Measurements from ENCODE around the gene VPS37D.
"Not testable (repeated sequence)": the region's sequence is repeated elsewhere in the genome, so short reads cannot be mapped to it uniquely, and the experiment has no call there.

The VPS37D gene

DNA sequence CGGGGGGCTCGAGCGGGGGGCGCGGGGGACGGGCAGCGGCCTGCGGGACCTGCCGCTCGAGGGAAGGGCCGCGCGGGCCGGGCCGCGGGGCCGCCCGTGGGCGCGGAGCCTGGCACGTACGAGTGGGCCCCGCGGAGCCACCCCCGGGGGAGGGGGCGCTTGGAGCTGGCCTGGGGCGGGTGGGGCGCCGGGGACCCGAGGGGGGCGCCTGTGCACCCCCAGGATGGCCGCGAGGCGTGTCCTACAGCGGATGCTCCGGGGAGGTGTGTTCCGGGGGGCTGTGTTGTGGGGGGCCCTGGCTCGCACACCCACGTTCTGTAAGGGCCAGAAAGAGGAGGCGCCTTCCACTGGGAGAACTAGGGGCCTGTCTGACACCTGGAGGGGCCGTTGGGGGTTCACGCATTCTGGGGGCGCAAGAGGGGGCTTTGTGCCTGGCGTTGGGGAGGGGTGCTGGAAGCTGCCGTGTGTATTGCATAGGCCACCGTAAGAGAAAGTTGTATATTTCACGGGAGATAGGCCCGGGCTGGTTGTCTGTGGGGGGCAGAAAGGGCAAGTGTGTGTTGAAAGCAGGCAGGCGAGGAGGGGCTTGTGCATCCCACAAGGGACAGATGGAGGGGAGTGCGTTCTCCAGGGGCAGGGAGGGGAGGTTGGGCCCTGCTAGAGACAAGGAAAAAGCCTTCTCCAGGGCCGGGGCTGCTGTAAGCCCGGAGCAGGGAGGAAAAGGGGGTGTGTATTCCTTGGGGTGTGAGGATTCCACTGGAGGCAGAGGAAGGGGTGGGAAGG is 663 bp downstream of the VPS37D start:
- H3K36me3 ChIP-seq (ENCODE audit: control insufficient read depth, insufficient read depth, low read length) = no peaks in the 10 kb centered on the region
- H3K9me3 ChIP-seq (ENCODE audit: control insufficient read depth, low read length) = no peaks in the 10 kb centered on the region
- H3K27me3 ChIP-seq (ENCODE audit: control insufficient read depth, insufficient read depth, low read length, poor library complexity, severe bottlenecking) = no peaks in the 10 kb centered on the region
- no peak overlapping the region for H3K27ac ChIP-seq (ENCODE audit: insufficient read depth, low read depth, low read length, poor library complexity, severe bottlenecking)
- peaks cover 11% of the 10 kb centered on the region for H3K4me1 ChIP-seq (ENCODE audit: control insufficient read depth, insufficient read depth, low read length)
- peak overlapping the region; percentile 47 for H3K4me3 ChIP-seq (ENCODE audit: insufficient read depth, low read depth, low read length)
- WGBS, 2 experiments = 8 to 9% methylated on average over 52 of the region's 52 CpGs

DNA sequence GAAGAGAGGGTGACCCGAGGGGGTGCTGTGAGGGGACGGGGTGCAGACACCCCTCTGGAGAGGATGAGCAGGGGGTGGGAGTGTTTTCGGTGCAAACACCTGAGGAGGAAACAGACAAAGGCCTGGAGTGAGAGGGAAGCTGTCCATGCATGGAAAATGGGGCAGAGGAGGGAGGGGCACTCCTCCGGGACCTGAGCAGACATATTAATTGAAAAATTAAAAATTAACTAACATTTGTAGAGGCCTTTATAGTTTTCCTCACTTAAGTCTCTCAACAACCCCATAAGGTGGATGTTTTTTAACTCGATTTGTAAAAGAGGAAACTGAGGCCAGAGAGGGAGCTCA is 1.2 kb downstream of the VPS37D start:
- WGBS, 2 experiments = 63 to 66% methylated on average over 4 to 5 of the region's 5 CpGs

DNA sequence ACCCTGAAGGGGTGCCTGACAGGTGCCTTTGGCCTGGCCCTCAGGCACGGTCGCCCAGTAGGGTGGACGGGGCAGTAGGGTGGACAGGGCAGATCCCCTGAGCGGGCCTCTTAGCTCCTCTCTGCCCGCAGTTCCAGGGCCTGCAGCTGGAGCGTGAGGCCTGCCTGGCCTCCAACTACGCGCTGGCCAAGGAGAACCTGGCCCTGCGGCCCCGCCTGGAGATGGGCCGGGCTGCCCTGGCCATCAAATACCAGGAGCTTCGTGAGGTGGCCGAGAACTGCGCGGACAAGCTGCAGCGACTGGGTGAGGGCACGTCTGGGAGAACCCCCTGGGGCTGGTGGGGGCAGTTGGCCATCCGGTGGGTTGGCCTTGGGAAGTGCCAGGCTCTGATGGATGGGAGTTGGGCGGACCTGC is 1.7 kb downstream of the VPS37D start:
- no peaks in the 10 kb centered on the region for H3K27me3 ChIP-seq (ENCODE audit: control insufficient read depth, insufficient read depth, low read length, poor library complexity, severe bottlenecking)
- no peak overlapping the region for H3K27ac ChIP-seq (ENCODE audit: insufficient read depth, low read depth, low read length, poor library complexity, severe bottlenecking)
- H3K4me3 ChIP-seq (ENCODE audit: insufficient read depth, low read depth, low read length) = peak overlapping the region; percentile 47
- no peaks in the 10 kb centered on the region for H3K36me3 ChIP-seq (ENCODE audit: control insufficient read depth, insufficient read depth, low read length)
- WGBS, 2 experiments = 78% methylated on average over 19 of the region's 19 CpGs
- peaks cover 11% of the 10 kb centered on the region for H3K4me1 ChIP-seq (ENCODE audit: control insufficient read depth, insufficient read depth, low read length)
- H3K9me3 ChIP-seq (ENCODE audit: control insufficient read depth, low read length) = no peaks in the 10 kb centered on the region

More for the DNA sequence above, 1.2 kb downstream of the VPS37D start:
- no peaks in the 10 kb centered on the region for H3K36me3 ChIP-seq (ENCODE audit: control insufficient read depth, insufficient read depth, low read length)
- no peak overlapping the region for H3K27ac ChIP-seq (ENCODE audit: insufficient read depth, low read depth, low read length, poor library complexity, severe bottlenecking)
- H3K4me3 ChIP-seq (ENCODE audit: insufficient read depth, low read depth, low read length) = peak overlapping the region; percentile 47
- peaks cover 11% of the 10 kb centered on the region for H3K4me1 ChIP-seq (ENCODE audit: control insufficient read depth, insufficient read depth, low read length)
- no peaks in the 10 kb centered on the region for H3K27me3 ChIP-seq (ENCODE audit: control insufficient read depth, insufficient read depth, low read length, poor library complexity, severe bottlenecking)
- no peaks in the 10 kb centered on the region for H3K9me3 ChIP-seq (ENCODE audit: control insufficient read depth, low read length)

DNA sequence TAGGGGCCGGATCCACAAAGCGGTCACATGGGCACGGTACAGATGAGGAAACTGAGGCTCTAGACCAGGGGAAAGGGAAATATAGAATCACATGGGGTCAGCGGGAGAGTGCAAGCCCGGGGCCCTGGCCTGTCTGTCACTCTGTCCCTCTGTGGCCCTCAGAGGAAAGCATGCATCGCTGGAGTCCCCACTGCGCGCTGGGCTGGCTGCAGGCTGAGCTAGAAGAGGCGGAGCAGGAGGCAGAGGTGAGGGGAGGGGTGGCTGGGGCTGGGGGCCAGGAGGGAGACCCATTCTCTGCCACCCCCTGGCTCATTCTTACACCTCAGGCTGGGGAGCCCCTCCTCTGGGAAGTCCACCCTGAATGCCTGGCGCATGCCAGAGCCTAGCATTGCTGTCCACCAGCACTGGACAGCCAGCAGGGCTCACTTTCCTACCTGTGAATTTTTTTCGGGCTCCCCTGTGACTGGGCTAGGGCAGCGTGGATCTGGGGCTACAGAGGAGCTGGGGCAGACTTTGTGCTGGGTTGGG is 2.3 kb downstream of the VPS37D start:
- Histone ChIP-seq H3K4me3 (ENCODE audit: insufficient read depth, low read depth, low read length) (no peak overlapping the region), H3K27me3 (ENCODE audit: control insufficient read depth, insufficient read depth, low read length, poor library complexity, severe bottlenecking) (no peaks in the 10 kb centered on the region), H3K4me1 (ENCODE audit: control insufficient read depth, insufficient read depth, low read length) (peaks cover 11% of the 10 kb centered on the region), H3K36me3 (ENCODE audit: control insufficient read depth, insufficient read depth, low read length) (no peaks in the 10 kb centered on the region), H3K9me3 (ENCODE audit: control insufficient read depth, low read length) (no peaks in the 10 kb centered on the region), H3K27ac (ENCODE audit: insufficient read depth, low read depth, low read length, poor library complexity, severe bottlenecking) (no peak overlapping the region)
- WGBS, 2 experiments = 78 to 80% methylated on average over 12 of the region's 12 CpGs

DNA sequence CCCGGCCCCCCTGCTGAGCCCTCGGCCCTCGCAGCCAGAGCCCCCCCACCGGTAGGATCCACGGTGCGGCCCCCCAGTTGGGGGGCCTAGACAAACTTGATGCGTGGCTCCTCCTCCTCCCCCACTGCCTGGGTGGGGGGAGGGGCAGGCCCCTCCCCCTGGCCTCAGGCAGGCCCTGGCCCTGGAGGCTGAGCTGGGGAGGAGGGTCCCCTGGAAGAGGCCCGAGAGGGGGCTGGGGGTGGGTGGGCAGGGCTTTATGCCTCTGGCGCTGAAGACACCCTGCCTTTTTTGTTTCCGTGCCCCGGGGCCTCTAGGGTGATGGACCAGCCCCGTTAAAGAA is 3.7 kb downstream of the VPS37D start:
- 39 to 54% methylated on average over 6 to 12 of the region's 12 CpGs for WGBS, 2 experiments
- Histone ChIP-seq H3K36me3 (ENCODE audit: control insufficient read depth, insufficient read depth, low read length) (no peaks in the 10 kb centered on the region), H3K9me3 (ENCODE audit: control insufficient read depth, low read length) (no peaks in the 10 kb centered on the region), H3K27me3 (ENCODE audit: control insufficient read depth, insufficient read depth, low read length, poor library complexity, severe bottlenecking) (no peaks in the 10 kb centered on the region), H3K27ac (ENCODE audit: insufficient read depth, low read depth, low read length, poor library complexity, severe bottlenecking) (no peak overlapping the region), H3K4me1 (ENCODE audit: control insufficient read depth, insufficient read depth, low read length) (peaks cover 11% of the 10 kb centered on the region), H3K4me3 (ENCODE audit: insufficient read depth, low read depth, low read length) (no peak overlapping the region)

DNA sequence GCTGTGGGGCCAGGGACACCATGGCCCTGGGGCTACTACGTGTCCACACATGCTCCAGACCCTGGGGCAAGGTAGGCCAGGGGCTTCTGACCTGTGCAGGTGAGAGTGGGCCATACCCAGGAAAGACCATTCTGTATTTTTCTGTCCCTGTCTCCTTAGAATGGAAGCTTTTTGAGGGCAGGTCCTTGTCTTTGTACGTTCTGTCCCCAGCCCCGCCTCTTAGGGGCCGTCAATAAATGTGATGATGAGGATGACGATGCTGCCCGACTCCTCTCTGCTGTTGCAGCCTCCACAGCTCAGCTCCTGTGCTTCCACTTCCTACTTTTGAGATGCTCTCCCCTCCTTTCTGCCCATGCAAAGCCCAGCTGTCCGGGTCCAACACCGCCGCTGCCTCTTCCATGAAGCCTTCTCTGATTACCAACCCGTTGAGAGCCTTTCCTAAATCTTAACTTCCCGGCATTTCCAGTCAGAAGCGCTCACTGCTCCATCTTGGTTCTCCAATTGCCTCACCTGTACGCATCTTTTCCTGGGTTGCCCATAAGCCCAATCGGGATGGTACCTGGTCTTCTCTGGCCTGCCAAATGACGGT is 4.3 kb downstream of the VPS37D start:
- Histone ChIP-seq H3K4me3 (ENCODE audit: insufficient read depth, low read depth, low read length) (no peak overlapping the region), H3K27ac (ENCODE audit: insufficient read depth, low read depth, low read length, poor library complexity, severe bottlenecking) (no peak overlapping the region), H3K9me3 (ENCODE audit: control insufficient read depth, low read length) (no peaks in the 10 kb centered on the region), H3K4me1 (ENCODE audit: control insufficient read depth, insufficient read depth, low read length) (peaks cover 11% of the 10 kb centered on the region), H3K27me3 (ENCODE audit: control insufficient read depth, insufficient read depth, low read length, poor library complexity, severe bottlenecking) (no peaks in the 10 kb centered on the region), H3K36me3 (ENCODE audit: control insufficient read depth, insufficient read depth, low read length) (no peaks in the 10 kb centered on the region)
- WGBS, 2 experiments = 95% methylated on average over 15 of the region's 15 CpGs

DNA sequence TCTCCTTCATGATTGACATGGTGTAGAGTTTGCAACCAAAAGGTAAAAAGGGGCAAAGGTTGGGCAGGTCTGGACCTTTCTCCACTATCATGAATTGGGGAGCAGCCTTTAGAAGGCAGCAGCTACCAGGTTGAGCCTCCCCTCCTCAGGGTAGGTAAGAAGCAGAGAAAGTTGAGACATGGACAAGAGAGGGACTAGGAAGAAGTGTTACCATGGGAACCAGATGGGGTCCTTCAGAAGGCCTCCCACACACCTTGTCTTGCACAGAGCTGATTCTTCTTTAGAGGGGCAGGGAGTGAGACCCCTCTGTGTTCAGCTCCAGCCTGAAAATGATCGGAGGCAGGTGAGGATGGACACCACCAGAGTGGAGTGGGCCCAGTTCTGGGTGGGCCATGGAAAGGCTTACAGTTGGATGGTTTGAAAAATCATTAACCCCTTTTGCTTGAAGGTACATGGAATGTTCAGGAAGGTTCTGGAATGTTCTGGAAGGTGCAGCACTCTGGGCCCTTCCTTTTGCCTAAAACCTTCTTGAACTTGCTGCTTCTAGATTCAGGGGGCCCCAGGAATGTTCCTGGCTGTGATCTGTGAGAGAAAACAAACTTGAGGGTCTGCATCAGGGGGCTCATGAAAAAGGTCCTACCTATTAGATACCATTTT is 7.0 kb downstream of the VPS37D start:
- 93 to 100% methylated on average over 1 of the region's 1 CpG for WGBS, 2 experiments
- Histone ChIP-seq H3K36me3 (ENCODE audit: control insufficient read depth, insufficient read depth, low read length) (peaks cover 1% of the 10 kb centered on the region), H3K4me1 (ENCODE audit: control insufficient read depth, insufficient read depth, low read length) (peaks cover 3% of the 10 kb centered on the region), H3K27ac (ENCODE audit: insufficient read depth, low read depth, low read length, poor library complexity, severe bottlenecking) (no peak overlapping the region), H3K4me3 (ENCODE audit: insufficient read depth, low read depth, low read length) (no peak overlapping the region), H3K9me3 (ENCODE audit: control insufficient read depth, low read length) (no peaks in the 10 kb centered on the region), H3K27me3 (ENCODE audit: control insufficient read depth, insufficient read depth, low read length, poor library complexity, severe bottlenecking) (no peaks in the 10 kb centered on the region)

DNA sequence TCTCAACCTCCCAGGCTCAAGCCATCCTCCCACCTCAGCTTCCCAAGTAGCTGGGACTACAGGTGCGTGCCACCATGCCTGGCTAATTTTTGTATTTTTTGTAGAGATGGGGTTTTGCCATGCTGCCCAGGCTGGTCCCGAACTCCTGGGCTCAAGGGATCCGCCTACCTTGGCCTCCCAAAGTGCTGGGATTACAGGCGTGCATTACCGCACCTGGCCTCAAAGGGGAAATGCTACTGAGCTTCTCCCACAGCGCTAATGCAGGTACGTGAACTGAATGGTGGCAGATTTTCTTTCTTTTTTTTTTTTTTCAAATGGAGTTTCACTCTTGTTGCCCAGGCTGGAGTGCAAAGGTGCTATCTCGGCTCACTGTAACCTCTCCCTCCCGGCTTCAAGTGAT is 8.4 kb downstream of the VPS37D start:
- 82 to 83% methylated on average over 9 of the region's 9 CpGs for WGBS, 2 experiments
- not testable (repeated sequence) for H3K27me3 ChIP-seq (ENCODE audit: control insufficient read depth, insufficient read depth, low read length, poor library complexity, severe bottlenecking); H3K9me3 ChIP-seq (ENCODE audit: control insufficient read depth, low read length)

DNA sequence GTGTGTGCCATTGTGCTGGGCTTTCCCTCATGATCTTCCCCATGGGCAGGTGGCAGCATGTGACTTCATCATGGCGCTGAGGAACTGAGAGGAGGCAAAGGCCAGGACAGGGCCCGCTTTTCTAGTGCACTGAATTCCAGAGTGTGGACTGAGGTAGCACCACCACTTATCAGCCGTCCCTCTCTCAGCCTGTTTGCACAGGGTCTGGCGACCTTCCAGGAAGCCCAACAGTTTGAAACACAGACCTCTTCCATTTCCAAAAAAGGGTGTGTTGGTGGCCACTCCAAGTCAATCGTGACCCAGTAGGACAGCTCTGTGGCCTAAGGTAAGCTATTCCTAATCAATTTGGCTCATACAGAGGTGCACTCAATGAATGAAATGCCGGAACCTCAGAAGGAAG is 11.2 kb downstream of the VPS37D start:
- no peak overlapping the region for H3K4me3 ChIP-seq (ENCODE audit: insufficient read depth, low read depth, low read length)
- H3K27me3 ChIP-seq (ENCODE audit: control insufficient read depth, insufficient read depth, low read length, poor library complexity, severe bottlenecking) = no peaks in the 10 kb centered on the region
- WGBS, 2 experiments = 94 to 95% methylated on average over 6 of the region's 6 CpGs
- peaks cover 6% of the 10 kb centered on the region for H3K36me3 ChIP-seq (ENCODE audit: control insufficient read depth, insufficient read depth, low read length)
- H3K9me3 ChIP-seq (ENCODE audit: control insufficient read depth, low read length) = no peaks in the 10 kb centered on the region
- H3K4me1 ChIP-seq (ENCODE audit: control insufficient read depth, insufficient read depth, low read length) = peaks cover 10% of the 10 kb centered on the region
- no peak overlapping the region for H3K27ac ChIP-seq (ENCODE audit: insufficient read depth, low read depth, low read length, poor library complexity, severe bottlenecking)

More for the DNA sequence above, 8.4 kb downstream of the VPS37D start:
- not testable (repeated sequence) for H3K36me3 ChIP-seq (ENCODE audit: control insufficient read depth, insufficient read depth, low read length); H3K4me1 ChIP-seq (ENCODE audit: control insufficient read depth, insufficient read depth, low read length); H3K4me3 ChIP-seq (ENCODE audit: insufficient read depth, low read depth, low read length); H3K27ac ChIP-seq (ENCODE audit: insufficient read depth, low read depth, low read length, poor library complexity, severe bottlenecking)

DNA sequence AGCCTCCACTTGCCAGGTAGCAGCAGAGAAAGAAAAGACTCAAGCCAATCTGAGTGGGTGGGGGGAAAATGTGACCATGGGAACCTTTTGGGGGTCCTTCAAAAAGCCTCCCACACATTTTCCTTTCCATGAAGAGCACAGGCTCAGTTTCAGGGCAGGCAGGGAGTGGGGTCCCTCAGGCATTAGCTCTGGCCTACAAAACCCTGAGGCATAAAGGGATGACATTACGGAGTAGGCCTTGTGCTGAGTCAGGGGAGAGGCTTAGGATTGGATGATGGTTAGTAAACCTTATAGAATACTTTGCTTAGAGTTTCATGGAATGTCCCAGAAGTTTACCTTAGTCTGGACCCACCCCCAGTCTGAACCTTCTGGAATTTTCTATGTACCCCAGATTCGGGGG is 12.1 kb downstream of the VPS37D start:
- peaks cover 6% of the 10 kb centered on the region for H3K36me3 ChIP-seq (ENCODE audit: control insufficient read depth, insufficient read depth, low read length)
- no peak overlapping the region for H3K27ac ChIP-seq (ENCODE audit: insufficient read depth, low read depth, low read length, poor library complexity, severe bottlenecking)
- H3K9me3 ChIP-seq (ENCODE audit: control insufficient read depth, low read length) = no peaks in the 10 kb centered on the region
- H3K27me3 ChIP-seq (ENCODE audit: control insufficient read depth, insufficient read depth, low read length, poor library complexity, severe bottlenecking) = no peaks in the 10 kb centered on the region
- no peak overlapping the region for H3K4me3 ChIP-seq (ENCODE audit: insufficient read depth, low read depth, low read length)
- H3K4me1 ChIP-seq (ENCODE audit: control insufficient read depth, insufficient read depth, low read length) = peaks cover 10% of the 10 kb centered on the region
- 92 to 96% methylated on average over 2 of the region's 2 CpGs for WGBS, 2 experiments

All from ectodermal cell (in vitro differentiated cells).